Putamen (tissue), 1 donor: Measurements from ENCODE around the gene POLR3GL.
"Not testable (repeated sequence)": the region's sequence is repeated elsewhere in the genome, so short reads cannot be mapped to it uniquely, and the experiment has no call there.

Source experiments
- DNase-seq: peaks from one replicate; pipeline ENCODE4 v3.0.0-alpha.2; 2016; ENCODE audit warnings: low spot score

POLR3GL gene, protein sequence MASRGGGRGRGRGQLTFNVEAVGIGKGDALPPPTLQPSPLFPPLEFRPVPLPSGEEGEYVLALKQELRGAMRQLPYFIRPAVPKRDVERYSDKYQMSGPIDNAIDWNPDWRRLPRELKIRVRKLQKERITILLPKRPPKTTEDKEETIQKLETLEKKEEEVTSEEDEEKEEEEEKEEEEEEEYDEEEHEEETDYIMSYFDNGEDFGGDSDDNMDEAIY

DNA sequence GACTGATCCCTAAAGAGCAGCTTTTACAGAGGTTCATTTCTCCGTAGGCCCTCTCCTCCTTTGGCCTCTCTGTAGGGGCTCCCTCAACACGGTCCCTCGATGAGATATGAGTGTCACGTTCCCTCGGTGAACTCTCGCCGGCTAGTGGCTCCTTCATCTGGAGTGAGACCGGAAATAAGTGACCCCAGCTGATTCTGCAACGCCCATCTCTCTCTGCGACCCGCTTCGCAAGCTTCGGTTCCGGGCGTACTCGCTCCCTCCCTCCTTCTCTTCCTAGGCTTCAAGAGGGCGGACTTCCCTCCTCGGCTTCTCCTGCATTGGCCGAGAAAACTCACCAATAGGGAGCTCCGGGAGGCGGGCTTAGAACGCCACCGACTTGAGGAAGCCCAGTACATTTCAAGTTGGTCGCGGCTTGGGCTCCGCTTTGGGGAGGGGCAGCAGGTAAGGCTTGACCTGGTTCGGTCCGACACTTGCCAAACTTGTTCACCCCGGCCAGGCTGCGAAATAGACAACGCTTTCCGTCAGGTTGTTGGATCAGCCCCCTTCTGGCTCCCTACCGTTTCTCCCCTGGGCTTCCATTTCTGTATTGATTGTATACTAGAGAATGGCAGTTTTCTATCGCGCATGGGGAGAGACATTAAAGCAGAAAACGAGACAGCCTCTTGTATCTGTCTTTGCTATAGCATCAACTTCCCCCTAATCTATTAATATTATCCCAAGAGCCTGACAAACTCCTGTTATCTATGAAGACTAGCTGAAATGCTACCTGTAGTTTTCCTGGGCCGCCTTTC lies at the start of gene POLR3GL, which contains the start of gene ANKRD34A:
Gene POLR3GL, plus strand, starts transcription at position 363 of the 791 bp plus-strand sequence. CDS start 10,176 bp downstream, outside the sequence.
Gene ANKRD34A, minus strand, starts transcription at position 248 of the 791 bp plus-strand sequence. CDS start 2,816 bp downstream, outside the sequence.
- DNase-seq, result peak; percentile 98

- no peak for DNase-seq
These were observed 47.7 kb upstream of the POLR3GL start for GRCh38 chr1:145916745-145917144.

- DNase-seq, result no peak
These were observed 46.9 kb upstream of the POLR3GL start for GRCh38 chr1:145917595-145917994.

DNA sequence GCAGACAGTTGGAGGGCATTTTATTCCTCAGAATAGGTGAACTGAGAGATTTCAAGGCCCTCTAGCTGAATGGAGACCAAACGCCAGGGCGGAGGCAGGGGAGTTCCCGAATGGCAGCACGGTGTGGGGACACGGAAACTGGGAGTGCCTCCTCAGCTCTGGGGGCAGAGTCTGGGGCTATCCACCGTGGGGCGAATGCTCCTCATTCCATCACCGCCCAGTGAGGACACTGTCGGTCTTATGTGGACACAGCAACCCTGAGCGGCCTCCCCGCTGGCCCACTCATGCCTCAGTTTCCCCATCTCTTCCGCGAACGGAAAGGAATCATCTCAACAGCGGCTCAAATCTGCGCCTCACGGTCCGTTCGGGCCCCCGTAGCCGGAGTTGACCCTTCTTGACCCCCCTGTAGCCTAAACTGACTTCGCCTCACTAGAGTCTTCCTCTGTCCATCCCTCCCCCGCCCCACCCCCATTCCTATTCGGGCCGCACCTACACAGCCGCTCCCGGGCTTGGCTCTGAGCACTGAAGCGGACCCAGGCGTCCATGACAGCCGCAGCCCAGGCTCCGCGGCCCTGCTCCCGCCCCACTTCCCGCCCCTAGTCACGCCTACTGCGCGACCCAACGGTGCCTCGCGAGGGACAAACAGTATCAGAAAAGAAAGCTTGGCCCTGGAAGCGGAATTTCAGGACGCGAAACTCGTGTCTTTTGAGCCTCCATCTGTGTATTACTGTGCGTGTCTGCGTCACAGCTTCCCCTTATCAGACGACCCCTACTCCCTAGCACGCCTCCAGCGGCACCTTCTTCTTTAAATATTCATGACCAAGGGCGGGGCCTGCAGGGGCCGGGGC lies 46.1 kb upstream of the POLR3GL start, which contains the start of gene PEX11B:
Gene PEX11B, minus strand, starts transcription at position 574 of the 848 bp plus-strand sequence. Its CDS starts 29 bp downstream, at position 545.
- DNase-seq, result peak; percentile 89

- DNase-seq, result no peak
These were observed 45.2 kb upstream of the POLR3GL start for GRCh38 chr1:145918992-145919939.

DNA sequence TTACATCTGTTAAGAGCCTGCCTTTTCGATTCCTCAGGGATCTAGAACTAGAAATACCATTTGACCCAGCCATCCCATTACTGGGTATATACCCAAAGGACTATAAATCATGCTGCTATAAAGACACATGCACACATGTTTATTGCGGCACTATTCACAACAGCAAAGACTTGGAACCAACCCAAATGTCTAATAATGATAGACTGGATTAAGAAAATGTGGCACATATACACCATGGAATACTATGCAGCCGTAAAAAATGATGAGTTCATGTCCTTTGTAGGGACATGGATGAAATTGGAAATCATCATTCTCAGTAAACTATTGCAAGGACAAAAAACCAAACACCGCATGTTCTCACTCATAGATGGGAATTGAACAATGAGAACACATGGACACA lies 44.2 kb upstream of the POLR3GL start:
- not testable (repeated sequence) for DNase-seq

GRCh38 chr1:145922266-145922665 lies 42.2 kb upstream of the POLR3GL start:
- no peak for DNase-seq

GRCh38 chr1:145926686-145927062 lies 37.8 kb upstream of the POLR3GL start:
- DNase-seq, result no peak

- peak; percentile 98 for DNase-seq
These were observed 37.2 kb upstream of the POLR3GL start, which contains the start of gene RBM8A for GRCh38 chr1:145927063-145927886. RBM8A (minus strand) TSS chr1:145927484; CDS start chr1:145927426, 58 bp downstream.

DNA sequence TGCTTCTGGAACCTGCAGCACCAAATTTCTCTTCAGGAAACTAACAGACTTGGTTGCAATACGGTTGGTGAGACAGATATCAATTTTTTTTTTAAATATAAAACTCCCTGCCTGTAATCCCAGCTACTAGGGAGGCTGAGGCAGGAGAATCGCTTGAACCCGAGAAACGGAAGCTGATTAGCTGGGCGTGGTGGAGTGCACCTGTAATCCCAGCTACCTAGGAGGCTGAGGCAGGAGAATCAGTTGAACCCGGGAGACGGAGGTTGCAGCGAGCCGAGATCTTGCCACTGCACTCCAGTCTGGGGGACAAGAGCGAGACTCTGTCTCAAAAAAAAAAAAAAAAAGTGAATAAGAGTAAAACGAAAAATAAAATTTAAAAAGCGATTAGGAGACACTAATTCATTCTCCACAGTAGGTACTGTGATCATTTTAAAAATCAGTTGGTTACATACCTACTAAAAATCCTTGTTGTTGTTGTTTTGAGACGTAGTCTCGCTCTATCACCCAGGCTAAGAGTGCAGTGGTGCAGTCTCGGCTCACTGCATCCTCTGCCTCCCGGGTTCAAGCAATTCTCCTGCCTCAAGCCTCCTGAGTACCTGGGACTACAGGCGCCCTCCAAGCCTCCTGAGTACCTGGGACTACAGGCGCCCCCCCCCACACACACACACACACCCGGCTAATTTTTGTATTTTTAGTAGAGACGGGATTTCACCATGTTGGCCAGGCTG lies 36.4 kb upstream of the POLR3GL start:
- no peak for DNase-seq

- DNase-seq, result not testable (repeated sequence)
These were observed 31.9 kb upstream of the POLR3GL start for GRCh38 chr1:145932522-145933009.

DNA sequence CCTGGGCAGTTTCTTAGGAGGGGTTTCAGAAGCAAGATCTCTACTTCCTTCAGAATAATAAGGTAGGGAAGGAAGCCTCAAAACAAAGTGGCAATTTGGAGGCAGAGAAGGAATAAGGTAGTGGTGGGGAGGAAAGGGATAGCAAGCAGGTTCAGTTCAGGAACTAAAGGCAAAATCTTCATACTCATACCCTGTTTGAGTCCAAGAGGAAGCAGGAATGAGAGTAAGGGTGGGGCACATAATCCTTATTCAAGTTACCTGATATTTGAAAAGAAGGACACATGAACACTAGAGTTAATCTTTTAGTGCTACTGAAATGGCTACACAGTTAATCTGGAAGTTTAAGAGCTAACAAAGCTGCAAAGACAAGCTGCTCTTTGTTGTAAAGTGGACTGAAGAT lies 28.8 kb upstream of the POLR3GL start:
- no peak for DNase-seq

DNA sequence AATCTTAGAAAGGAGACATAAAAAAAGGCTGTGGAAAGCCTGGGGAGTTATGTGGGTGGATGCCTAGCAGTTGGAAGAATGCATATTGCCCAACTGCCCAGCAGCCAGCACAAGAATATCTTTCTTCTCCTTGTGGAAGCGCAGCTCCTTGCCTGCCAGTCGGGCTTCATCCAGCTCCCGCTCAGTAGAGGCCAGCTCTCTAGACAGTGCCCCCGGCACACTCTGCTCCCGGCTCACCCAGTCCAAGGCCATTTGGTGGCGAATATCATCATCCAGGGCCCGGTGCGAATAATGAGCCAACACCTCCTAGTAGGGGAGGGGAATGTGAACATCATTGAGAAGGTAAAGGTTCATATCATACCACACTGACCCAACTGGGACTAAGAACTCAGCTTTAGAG lies 28.2 kb upstream of the POLR3GL start:
- no peak for DNase-seq

DNA sequence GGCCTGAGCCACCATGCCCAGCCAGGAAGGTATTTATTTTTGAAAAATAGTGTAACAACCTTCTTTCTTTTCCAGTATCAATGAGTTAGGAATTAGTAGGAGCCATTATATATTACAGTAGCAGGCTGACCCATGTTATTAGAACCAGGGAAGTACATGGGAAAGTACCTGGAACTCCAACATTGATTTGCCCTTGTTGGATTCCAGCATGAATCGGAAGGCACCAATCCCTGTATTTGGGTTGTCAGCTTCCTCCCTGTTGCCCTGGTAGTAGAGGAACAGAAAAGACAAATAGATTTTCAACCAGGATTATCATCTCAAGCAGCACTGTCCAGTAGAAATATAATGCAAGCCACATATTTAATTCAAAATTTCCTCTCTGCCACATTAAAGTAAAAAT lies 27.1 kb upstream of the POLR3GL start:
- no peak for DNase-seq

- DNase-seq, result no peak
These were observed 22.1 kb upstream of the POLR3GL start for GRCh38 chr1:145942405-145942804.

- no peak for DNase-seq
These were observed 21.6 kb upstream of the POLR3GL start for GRCh38 chr1:145942871-145943270.

DNA sequence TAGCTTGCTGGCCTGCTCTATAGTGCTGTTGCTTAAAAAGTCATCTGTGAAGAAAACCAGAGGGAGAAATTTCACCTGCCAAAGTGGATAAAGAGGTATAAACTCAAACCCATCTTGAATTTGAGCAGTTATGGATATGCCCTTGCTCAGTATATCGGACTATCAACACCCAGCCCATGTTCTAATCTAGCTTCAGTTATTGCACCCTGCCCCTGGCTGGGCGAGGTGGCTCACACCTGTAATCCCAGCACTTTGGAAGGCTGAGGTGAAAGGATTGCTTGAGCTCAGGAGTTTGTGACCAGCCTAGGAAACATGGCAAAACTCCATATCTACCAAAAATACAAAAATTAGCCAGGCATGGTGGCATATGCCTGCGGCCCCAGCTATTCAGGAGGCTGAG lies 20.0 kb upstream of the POLR3GL start:
- no peak for DNase-seq

GRCh38 chr1:145946477-145946986 lies 18.0 kb upstream of the POLR3GL start:
- DNase-seq, result no peak

- no peak for DNase-seq
These were observed 16.9 kb upstream of the POLR3GL start for GRCh38 chr1:145947551-145947950.
